Skeletal muscle tissue (tissue), 4 donors: ENCODE measurements around the gene ECHS1. TPM values are rescaled to one million over a fixed set of nuclear protein-coding genes. Genes with fewer than 3 reads are reported as not detected.

ENCODE experiments used
- H3K27ac ChIP-seq: one replicate; pipeline ENCODE4 v1.7.0; 2013; ENCODE audit warnings: mild to moderate bottlenecking, low read depth, low read length, inconsistent platforms
- H3K27me3 ChIP-seq, 3 donors: one replicate each; pipeline ENCODE4 v1.7.0; 2013; ENCODE audit warnings: low read length in 3 of 3; ENCODE audit not compliant: control insufficient read depth in 3 of 3, insufficient read depth in 3 of 3
- H3K36me3 ChIP-seq, 3 donors: one replicate each; pipeline ENCODE4 v1.7.0; 2013; ENCODE audit warnings: low read length in 3 of 3; ENCODE audit not compliant: control insufficient read depth in 3 of 3, insufficient read depth in 3 of 3
- H3K4me1 ChIP-seq, 3 donors: one replicate each; pipeline ENCODE4 v1.7.0; 2013; ENCODE audit warnings: low read length in 3 of 3, mild to moderate bottlenecking in 3 of 3; ENCODE audit not compliant: control insufficient read depth in 3 of 3, insufficient read depth in 3 of 3
- H3K4me3 ChIP-seq, 3 donors: one replicate each; pipeline ENCODE4 v1.7.0; 2013; ENCODE audit warnings: low read length in 3 of 3
- H3K9ac ChIP-seq, 3 donors: one replicate each; pipeline ENCODE4 v1.7.0; 2013; ENCODE audit warnings: low read length in 3 of 3, mild to moderate bottlenecking in 3 of 3, moderate library complexity in 2 of 3, low read depth in 1 of 3
- H3K9me3 ChIP-seq, 3 donors: one replicate each; pipeline ENCODE4 v1.7.0; 2013; ENCODE audit warnings: low read length in 3 of 3; ENCODE audit not compliant: control insufficient read depth in 3 of 3
- total RNA-seq: library from RNA; depleted of rRNA; stranded (reverse); fragments of >200 nt; gene quantifications from one replicate; pipeline ENCODE4 v1.2.3, GENCODE V29; 2014
- donor health status: Osteomylitis.

The ECHS1 gene
- total RNA-seq: 76.7 TPM

DNA sequence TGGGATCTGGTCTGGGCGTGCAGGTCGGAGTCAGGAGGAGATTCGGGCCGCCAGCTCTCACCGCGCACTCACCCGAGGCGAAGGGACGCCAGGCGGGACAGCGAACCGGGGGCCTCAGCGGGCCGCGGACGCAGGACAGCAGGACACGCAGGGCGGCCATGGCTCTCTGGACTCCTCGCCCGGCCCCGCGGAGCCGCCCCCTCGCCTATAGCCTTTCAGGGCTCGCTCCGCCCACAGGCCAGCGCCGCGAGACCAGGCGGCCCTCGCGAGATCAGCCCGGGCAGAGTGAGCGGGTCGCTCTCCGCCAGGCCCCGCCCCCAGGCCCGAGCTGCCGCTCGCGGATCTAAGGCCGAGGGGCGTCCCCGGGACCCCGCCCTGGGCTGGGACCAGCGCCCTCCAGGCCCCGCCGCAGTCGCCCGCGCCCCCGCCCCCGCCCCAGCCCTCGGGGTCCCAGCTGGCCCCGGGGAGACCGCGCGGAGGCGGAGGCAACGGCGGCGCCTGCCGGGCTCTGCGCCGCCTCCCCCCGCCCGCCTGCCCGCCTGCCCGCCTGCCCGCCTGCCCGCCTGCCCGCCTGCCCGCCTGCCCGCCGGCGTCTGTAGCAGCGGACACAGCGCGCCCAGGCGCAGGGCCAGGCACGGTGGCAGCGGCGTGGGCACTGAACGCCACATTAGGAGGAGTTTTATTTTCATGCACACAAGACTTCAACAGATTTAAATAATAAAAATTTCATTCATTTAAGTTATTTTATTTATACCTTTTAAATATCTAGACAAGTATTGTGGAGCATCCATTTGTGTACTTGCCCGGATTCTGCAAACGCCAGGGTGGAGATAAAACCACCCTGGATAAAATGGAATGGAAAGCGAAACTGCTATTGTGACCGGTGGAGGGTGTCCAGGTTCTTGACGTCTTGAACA, at the start of gene ECHS1:
Gene ECHS1 (minus strand): TSS at position 181 of the 917 bp plus-strand sequence. CDS start 21 bp downstream, at position 160.
- H3K4me3 ChIP-seq: peak within 1 kb of the TSS; percentile 75 to 84 (median 81)
- H3K9ac ChIP-seq: peak within 1 kb of the TSS; percentile 65 to 87 (median 84)
- H3K9me3 ChIP-seq: no peaks in the 10 kb centered on the region
- peak within 1 kb of the TSS; percentile 54 for H3K27ac ChIP-seq
- H3K27me3 ChIP-seq: no peaks in the 10 kb centered on the region
- peaks cover 9 to 27% (median 13%) of the 10 kb centered on the region in 3 donors for H3K4me1 ChIP-seq
- H3K36me3 ChIP-seq: peaks cover 22 to 25% (median 25%) of the 10 kb centered on the region in 3 donors

DNA sequence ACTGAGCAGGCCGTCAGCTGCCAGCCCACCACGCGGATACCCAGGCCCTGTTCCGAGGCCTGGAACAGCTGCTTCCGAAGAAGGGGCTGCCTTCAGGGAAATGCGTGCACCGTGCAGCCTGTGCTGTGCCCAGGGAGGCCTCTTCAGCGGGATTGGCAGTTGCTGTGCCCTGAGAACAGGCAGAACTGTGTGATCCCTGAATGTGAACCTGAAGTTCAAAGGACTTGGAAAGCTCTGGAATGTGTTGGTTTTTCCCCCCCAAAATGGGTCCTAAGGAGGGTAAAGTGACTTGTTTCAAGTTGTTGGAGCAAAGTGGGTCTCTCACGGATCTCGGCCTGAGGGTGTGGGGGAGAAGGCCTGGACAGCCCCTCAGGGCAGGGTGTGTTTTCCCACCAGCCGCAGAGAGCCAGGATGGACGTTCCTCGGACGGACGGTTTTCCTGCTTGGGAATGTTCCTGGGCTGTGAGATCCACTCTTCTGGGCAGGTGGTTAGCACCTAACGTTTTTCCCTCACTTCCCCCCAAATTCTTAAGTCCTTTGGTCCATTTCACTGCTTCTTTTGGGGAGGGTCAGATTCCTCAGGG, 49.2 kb upstream of the ECHS1 start:
- Histone ChIP-seq H3K9ac (no peak overlapping the region), H3K4me1 (peaks cover 0 to 5% (median 0%) of the 10 kb centered on the region in 3 donors), H3K4me3 (no peak overlapping the region), H3K27me3 (peaks cover 10 to 24% (median 18%) of the 10 kb centered on the region in 3 donors), H3K27ac (no peak overlapping the region), H3K36me3 (peaks cover 22 to 25% (median 23%) of the 10 kb centered on the region in 3 donors), H3K9me3 (no peaks in the 10 kb centered on the region)

DNA sequence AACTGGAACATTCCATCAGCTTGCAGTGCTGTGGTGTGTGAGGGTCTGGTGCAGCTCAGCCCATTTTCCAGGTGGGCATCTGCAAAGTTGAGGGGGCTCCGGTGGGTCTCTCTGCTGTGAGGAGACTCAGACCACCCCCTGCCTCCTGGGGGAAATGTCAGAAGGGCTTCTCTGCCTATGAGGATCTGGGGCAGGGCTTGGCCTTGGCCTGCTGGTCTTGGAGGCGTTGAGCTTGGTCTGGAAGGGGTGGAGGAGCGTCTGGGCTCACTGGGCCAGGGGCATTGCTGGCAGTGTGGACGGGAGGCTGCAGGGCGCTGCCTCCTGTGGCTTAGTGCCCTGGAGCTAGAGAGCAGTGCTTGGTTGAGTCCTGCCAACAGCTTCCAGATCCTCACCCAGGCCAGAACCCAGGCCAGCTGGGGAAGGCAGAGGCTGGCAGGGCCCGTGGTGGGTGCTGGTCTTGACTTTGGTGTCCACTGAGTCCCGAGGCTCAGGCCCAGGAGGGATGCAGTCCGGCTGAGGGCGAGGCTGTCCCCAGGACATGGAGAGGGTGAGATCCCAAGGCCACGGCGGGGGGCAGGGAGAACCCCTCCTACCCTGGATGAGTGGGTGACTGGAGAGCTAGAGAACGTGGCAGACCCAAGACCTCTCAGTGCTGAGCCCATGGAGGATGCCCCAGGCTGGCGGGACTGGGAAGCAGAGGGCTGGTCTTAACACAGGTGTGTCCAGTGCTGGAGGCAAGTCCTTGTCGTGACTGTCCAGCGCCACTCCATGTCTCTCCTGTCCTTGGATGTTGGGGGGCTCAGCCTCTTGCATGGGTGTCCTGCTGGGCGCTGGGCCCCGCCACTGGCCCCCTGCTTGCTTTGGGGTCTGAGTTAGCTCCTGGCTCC, 48.4 kb upstream of the ECHS1 start:
- H3K36me3 ChIP-seq: peaks cover 22 to 25% (median 23%) of the 10 kb centered on the region in 3 donors
- H3K27ac ChIP-seq: no peak overlapping the region
- H3K4me3 ChIP-seq: no peak overlapping the region
- no peaks in the 10 kb centered on the region for H3K9me3 ChIP-seq
- H3K27me3 ChIP-seq: peaks cover 10 to 24% (median 18%) of the 10 kb centered on the region in 3 donors
- H3K4me1 ChIP-seq: peaks cover 0 to 5% (median 0%) of the 10 kb centered on the region in 3 donors
- no peak overlapping the region for H3K9ac ChIP-seq

DNA sequence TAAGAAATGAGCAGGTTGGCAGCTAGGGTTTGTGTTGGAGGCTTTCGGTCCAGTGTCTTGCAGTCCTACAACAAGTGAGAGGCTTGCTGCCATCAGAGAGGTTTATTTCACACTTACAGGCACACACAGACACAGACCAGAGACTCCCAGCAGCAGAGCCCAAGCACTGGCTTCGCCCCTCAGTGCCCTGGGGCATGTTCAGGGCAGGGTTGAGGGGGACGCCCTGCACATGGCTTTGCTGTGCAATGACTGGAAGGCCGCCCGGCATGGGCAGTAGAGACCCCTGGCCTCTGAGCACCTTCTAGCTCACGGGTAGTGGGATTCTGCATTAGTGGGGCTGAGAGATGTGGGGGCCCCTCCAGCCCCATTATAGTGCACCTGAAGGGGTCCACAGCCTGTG, 47.4 kb upstream of the ECHS1 start:
- H3K27ac ChIP-seq: no peak overlapping the region
- peaks cover 10 to 24% (median 18%) of the 10 kb centered on the region in 3 donors for H3K27me3 ChIP-seq
- no peak overlapping the region for H3K9ac ChIP-seq
- no peak overlapping the region for H3K4me3 ChIP-seq
- peaks cover 22 to 26% (median 23%) of the 10 kb centered on the region in 3 donors for H3K36me3 ChIP-seq
- peaks cover 0 to 5% (median 0%) of the 10 kb centered on the region in 3 donors for H3K4me1 ChIP-seq
- H3K9me3 ChIP-seq: no peaks in the 10 kb centered on the region

DNA sequence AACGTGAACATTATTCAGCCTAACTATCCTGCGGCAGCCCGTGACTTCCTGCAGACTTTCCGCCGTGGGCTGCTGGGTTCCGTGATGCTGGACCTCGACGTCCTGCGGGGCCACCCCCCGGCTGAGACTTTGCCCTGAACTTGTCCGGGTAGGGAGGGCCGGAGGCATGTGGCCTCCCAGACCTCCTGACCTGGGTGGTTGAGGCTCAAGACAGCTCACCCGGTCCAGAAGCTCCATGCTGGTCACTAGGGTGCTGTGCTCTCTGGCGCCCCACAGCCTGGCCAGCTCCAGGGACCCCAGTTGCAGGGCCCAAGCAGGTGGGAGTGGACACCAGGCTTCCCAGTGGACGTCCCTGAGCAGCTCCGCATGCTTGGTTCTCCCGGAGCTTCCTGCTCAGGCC, 46.9 kb upstream of the ECHS1 start:
- Histone ChIP-seq H3K4me1 (peaks cover 0 to 5% (median 0%) of the 10 kb centered on the region in 3 donors), H3K27ac (no peak overlapping the region), H3K4me3 (no peak overlapping the region), H3K9ac (no peak overlapping the region), H3K9me3 (no peaks in the 10 kb centered on the region), H3K36me3 (peaks cover 27 to 30% (median 28%) of the 10 kb centered on the region in 3 donors), H3K27me3 (peaks cover 10 to 24% (median 18%) of the 10 kb centered on the region in 3 donors)

DNA sequence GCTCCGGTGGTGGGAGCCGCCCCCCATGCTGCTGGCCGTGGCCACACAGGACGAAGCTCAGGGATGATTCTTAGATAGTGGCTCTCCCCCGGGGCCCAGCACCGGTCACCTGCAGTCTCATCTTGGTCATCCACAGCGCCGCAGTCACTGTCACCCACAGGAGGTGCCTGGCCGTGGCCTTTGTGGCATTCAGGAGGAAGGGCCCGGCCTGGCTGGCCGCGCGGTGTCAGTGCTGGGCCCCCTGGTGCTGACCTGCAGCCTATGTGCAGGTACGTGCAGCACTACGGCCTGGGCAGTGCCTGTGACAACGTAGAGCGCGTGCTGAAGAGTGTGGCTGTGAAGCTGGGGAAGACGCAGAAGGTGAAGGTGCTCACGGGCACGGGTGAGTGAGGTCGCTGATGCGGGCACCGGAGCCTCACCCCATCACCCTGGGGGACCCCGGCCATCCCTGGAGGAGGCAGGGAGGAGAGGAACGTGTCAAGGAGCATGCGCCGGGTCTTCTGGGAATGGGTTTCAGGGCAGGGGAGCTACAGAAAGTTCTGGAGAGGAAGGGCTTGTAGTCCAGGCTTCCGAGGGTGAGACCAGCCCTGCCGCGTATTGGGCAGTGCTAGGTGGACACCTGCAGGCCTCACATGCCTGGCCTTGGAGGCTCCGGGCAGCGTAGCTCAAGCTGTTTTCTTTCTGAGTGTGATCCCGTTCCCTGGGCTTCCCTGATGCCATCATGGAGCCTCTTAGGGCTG, 46.2 kb upstream of the ECHS1 start:
- Histone ChIP-seq H3K36me3 (peaks cover 28 to 30% (median 28%) of the 10 kb centered on the region in 3 donors), H3K9me3 (no peaks in the 10 kb centered on the region), H3K4me3 (no peak overlapping the region), H3K9ac (no peak overlapping the region), H3K27ac (no peak overlapping the region), H3K27me3 (peaks cover 10 to 24% (median 18%) of the 10 kb centered on the region in 3 donors), H3K4me1 (peaks cover 0 to 5% (median 0%) of the 10 kb centered on the region in 3 donors)

DNA sequence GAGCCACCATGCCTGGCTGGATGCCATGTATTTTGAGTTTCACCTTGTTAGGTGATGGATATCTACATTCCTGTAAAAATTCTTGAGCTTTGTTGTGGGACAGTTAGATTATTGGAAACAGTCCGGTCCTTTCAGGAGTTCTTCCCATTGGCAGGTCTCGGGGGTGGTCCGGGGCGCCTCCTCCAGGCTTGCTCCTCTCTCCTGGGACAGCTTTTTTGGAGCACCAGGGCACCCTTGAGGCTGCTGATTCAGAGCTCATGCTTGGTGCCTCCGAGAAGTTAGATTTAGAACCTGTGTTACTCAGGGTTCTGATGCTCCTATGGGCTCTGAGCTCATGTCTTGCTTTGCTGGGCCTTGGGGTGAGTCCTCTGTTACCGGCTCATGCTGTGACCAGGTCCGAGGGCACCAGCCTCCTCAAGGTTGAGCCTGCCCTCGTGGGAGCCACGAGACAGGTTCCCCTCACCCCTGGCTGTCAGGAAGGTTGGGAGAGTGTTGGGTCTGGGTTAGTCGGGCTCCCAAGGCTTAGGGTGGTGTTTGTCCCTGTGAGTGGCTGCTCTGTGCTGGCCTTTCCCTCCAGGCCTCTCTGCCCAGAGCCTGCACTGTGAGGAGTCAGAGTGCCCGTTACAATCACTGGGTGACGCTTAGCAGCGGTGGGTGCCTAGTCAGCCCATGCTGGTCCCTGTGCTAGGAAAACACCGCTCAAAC, 45.3 kb upstream of the ECHS1 start:
- Histone ChIP-seq H3K4me1 (peaks cover 0 to 5% (median 0%) of the 10 kb centered on the region in 3 donors), H3K36me3 (peaks cover 28 to 30% (median 28%) of the 10 kb centered on the region in 3 donors), H3K27ac (no peak overlapping the region), H3K9ac (no peak overlapping the region), H3K4me3 (no peak overlapping the region), H3K27me3 (peaks cover 10 to 24% (median 18%) of the 10 kb centered on the region in 3 donors), H3K9me3 (no peaks in the 10 kb centered on the region)

DNA sequence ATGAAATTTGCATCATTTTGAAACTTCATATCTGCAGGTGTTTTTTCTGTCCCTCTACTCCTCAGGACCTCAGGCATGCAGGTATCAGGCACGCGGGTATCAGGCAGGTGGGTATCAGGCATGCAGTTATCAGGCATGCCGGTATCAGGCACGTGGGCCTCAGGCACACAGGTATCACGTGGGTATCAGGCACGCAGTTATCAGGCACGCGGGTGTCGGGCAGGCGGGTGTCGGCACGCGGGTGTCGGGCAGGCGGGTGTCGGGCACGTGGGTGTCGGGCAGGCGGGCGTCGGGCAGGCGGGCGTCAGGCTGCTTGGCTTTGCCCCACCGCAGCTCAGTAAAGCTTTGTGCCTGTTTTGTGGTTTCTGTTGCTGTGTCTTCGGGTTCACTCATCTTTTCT, 42.6 kb upstream of the ECHS1 start:
- Histone ChIP-seq H3K9ac (no peak overlapping the region), H3K36me3 (peaks cover 30 to 43% (median 43%) of the 10 kb centered on the region in 3 donors), H3K4me1 (no peaks in the 10 kb centered on the region), H3K27me3 (peaks cover 0 to 6% (median 0%) of the 10 kb centered on the region in 3 donors), H3K27ac (no peak overlapping the region), H3K4me3 (no peak overlapping the region), H3K9me3 (peaks cover 0 to 16% (median 7%) of the 10 kb centered on the region in 3 donors)
